ENCODE results near the gene IFT27. TPM values are rescaled to one million over a fixed set of nuclear protein-coding genes. Genes with fewer than 3 reads are reported as not detected.

The IFT27 gene
- polyA plus RNA-seq, 1 donor (not counting 4 experiments of a cell fraction or from before 2014, with no cell fraction given) = 18.5 TPM

GRCh38 chr22:36807627-36808026, 31.7 kb upstream of the IFT27 start:
- DNase-seq (ENCODE audit: low read depth, low spot score) = no peak

GRCh38 chr22:36806835-36807234, 30.9 kb upstream of the IFT27 start:
- no peaks in the 10 kb centered on the region for H3K4me1 ChIP-seq (ENCODE audit: control insufficient read depth, extremely low read depth, insufficient read depth, low read length)
- H3K27ac ChIP-seq (ENCODE audit: control insufficient read depth, insufficient read depth, low read length) = no peak overlapping the region
- peaks cover 8% of the 10 kb centered on the region for H3K27me3 ChIP-seq (ENCODE audit: control insufficient read depth, extremely low read depth, insufficient read depth, low read length)
- H3K9ac ChIP-seq (ENCODE audit: control insufficient read depth, extremely low read depth, insufficient read depth, low read length) = no peak overlapping the region
- FAIRE-seq (no peak), DNase-seq (ENCODE audit: low read depth, low spot score) (no peak)
- no peaks in the 10 kb centered on the region for H4K20me1 ChIP-seq (ENCODE audit: control insufficient read depth, extremely low read depth, insufficient read depth, low read length)
- no peaks in the 10 kb centered on the region for H3K79me2 ChIP-seq (ENCODE audit: control insufficient read depth, insufficient read depth, low read length)
- H2AFZ ChIP-seq (ENCODE audit: control insufficient read depth, low read length) = no peak overlapping the region
- TF ChIP-seq CTCF (optimal IDR thresholded peaks at IDR 0.05 in 1 of 3, IDR thresholded peaks at IDR 0.05 in 1 of 3, conservative IDR thresholded peaks at IDR 0.05 in 1 of 3; ENCODE audit: extremely low read depth in 1 of 3, insufficient read depth in 2 of 3, low read length in 3 of 3) = no peak
- no peak for TF ChIP-seq EZH2 (IDR thresholded peaks at IDR 0.05; ENCODE audit: low read length)
- dilution Hi-C loops (cut with MboI; ENCODE audit: extremely low pct_ligation_motif_present, low sequenced_read_pairs) = no loop called here
- no peak overlapping the region for H3K4me3 ChIP-seq (ENCODE audit: control insufficient read depth in 2 of 3, extremely low read depth in 1 of 3, insufficient read depth in 2 of 3, low read depth in 1 of 3, low read length in 3 of 3)
- no peaks in the 10 kb centered on the region for H3K9me3 ChIP-seq (ENCODE audit: control insufficient read depth, low read depth, low read length)
- no peaks in the 10 kb centered on the region for H3K36me3 ChIP-seq (ENCODE audit: control insufficient read depth in 2 of 2, extremely low read depth in 1 of 2, insufficient read depth in 2 of 2, low read length in 2 of 2)
- H3K9me1 ChIP-seq (ENCODE audit: control insufficient read depth, extremely low read depth, insufficient read depth, low read length) = no peaks in the 10 kb centered on the region
- no peak overlapping the region for H3K4me2 ChIP-seq (ENCODE audit: control insufficient read depth, extremely low read depth, insufficient read depth, low read depth, low read length)

More at GRCh38 chr22:36807627-36808026, 31.7 kb upstream of the IFT27 start:
- no peak overlapping the region for H3K4me2 ChIP-seq (ENCODE audit: control insufficient read depth, extremely low read depth, insufficient read depth, low read depth, low read length)
- H3K9ac ChIP-seq (ENCODE audit: control insufficient read depth, extremely low read depth, insufficient read depth, low read length) = no peak overlapping the region
- no peak overlapping the region for H3K27ac ChIP-seq (ENCODE audit: control insufficient read depth, insufficient read depth, low read length)
- no peaks in the 10 kb centered on the region for H3K9me1 ChIP-seq (ENCODE audit: control insufficient read depth, extremely low read depth, insufficient read depth, low read length)
- FAIRE-seq = no peak
- H3K27me3 ChIP-seq (ENCODE audit: control insufficient read depth, extremely low read depth, insufficient read depth, low read length) = peaks cover 8% of the 10 kb centered on the region
- no peaks in the 10 kb centered on the region for H3K79me2 ChIP-seq (ENCODE audit: control insufficient read depth, insufficient read depth, low read length)
- H3K4me3 ChIP-seq (ENCODE audit: control insufficient read depth in 2 of 3, extremely low read depth in 1 of 3, insufficient read depth in 2 of 3, low read depth in 1 of 3, low read length in 3 of 3) = no peak overlapping the region
- H3K4me1 ChIP-seq (ENCODE audit: control insufficient read depth, extremely low read depth, insufficient read depth, low read length) = no peaks in the 10 kb centered on the region
- dilution Hi-C loops (cut with MboI; ENCODE audit: extremely low pct_ligation_motif_present, low sequenced_read_pairs) = no loop called here
- H4K20me1 ChIP-seq (ENCODE audit: control insufficient read depth, extremely low read depth, insufficient read depth, low read length) = no peaks in the 10 kb centered on the region
- no peaks in the 10 kb centered on the region for H3K36me3 ChIP-seq (ENCODE audit: control insufficient read depth in 2 of 2, extremely low read depth in 1 of 2, insufficient read depth in 2 of 2, low read length in 2 of 2)
- H2AFZ ChIP-seq (ENCODE audit: control insufficient read depth, low read length) = no peak overlapping the region
- TF ChIP-seq CTCF (optimal IDR thresholded peaks at IDR 0.05 in 1 of 3, IDR thresholded peaks at IDR 0.05 in 1 of 3, conservative IDR thresholded peaks at IDR 0.05 in 1 of 3; ENCODE audit: extremely low read depth in 1 of 3, insufficient read depth in 2 of 3, low read length in 3 of 3) (no peak), EZH2 (IDR thresholded peaks at IDR 0.05; ENCODE audit: low read length) (no peak)
- H3K9me3 ChIP-seq (ENCODE audit: control insufficient read depth, low read depth, low read length) = no peaks in the 10 kb centered on the region
